Hindlimb muscle (tissue), 1 donor: Measurements from ENCODE around the gene CACNG6. TPM values are rescaled to one million over a fixed set of nuclear protein-coding genes. Genes with fewer than 3 reads are reported as not detected.
"Not testable (repeated sequence)": the region's sequence is repeated elsewhere in the genome, so short reads cannot be mapped to it uniquely, and the experiment has no call there.

ENCODE experiments used
- DNase-seq: peaks from one replicate; pipeline ENCODE4 v3.0.0-alpha.2; 2013
- polyA plus RNA-seq: library from polyadenylated mRNA; unstranded; fragments of 120-200 nt; gene quantifications from one replicate; pipeline ENCODE4 v1.2.1, GENCODE V29; 2013; ENCODE audit not compliant: insufficient read length

The CACNG6 gene
- polyA plus RNA-seq, 1 donor: 27.6 TPM

DNA sequence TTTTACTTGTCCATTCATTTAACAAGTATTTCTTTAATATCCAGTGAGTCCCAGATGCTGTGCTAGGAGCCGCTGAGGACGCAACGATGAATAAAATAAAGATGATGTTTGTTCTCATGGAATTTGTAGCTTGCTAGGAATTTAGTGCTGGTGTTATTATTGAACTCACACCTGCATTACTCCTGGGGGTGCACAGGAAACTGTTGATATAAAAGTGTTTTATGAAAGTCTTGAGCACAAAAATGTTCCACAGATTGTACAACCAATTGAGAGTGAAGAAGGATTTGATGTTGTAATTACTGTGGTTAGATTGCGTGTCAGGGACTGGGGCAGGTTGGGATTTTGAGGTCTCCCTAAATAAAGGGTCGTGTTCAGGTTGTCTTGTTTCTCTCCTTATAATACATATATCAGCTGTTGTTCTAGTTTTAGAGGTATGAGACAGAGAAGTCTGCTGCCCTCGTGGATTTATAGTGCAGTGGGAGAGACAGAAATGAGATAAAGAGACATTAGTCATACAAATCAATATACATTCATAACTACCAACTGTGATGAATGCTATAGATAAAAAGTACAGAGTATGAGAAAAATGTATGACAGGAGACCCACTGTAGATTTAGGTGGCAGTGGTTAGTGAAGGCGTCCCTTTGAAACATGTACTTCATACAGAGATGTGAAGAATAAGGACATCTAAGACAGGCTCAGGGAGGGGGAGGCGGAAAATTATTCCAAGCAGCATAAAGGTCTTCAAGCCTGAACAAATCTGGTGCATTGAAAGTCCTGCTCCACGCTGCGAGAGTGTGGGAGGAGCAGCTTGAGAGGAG is 11.3 kb downstream of the CACNG6 start:
- DNase-seq: no peak

DNA sequence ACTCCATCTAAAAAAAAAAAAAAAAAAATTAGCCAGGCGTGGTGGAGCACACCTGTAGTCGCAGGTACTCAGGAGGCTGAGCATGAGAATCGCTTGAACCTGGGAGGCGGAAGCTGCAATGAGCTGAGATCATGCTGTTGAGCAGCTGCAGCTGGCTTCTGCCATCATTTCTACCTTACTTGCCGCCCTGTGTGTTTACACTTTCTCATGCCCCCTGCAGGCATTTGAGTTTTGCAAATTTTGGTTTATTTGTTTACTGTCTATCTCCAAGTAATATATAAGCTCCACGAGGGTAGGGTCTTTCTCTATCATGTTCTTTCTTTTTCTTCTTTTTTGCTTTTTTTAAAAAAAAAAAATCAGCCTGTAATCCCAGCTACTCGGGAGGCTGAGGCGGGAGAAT is 18.0 kb downstream of the CACNG6 start:
- DNase-seq: no peak

DNA sequence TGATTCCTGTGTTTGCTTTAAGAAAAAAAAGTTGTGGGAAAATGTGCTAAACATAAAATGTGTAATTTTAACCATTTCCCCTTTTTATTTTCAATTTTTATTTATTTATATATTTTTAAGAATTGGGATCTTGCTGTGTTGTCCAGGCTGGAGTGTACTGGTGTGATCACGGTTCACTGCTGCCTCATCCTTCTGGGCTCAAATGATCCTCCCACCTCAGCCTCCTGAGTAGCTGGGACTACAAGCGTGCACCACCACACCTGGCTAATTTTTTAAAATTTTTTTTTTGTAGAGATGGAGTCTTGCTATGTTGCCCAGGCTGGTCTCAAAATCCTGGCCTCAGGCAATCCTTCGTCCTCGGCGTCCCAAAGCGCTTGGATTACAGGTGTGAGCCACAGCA is 19.0 kb downstream of the CACNG6 start:
- DNase-seq: no peak

- DNase-seq: no peak
Measured at GRCh38 chr19:54011507-54012211, 20.2 kb downstream of the CACNG6 start.

DNA sequence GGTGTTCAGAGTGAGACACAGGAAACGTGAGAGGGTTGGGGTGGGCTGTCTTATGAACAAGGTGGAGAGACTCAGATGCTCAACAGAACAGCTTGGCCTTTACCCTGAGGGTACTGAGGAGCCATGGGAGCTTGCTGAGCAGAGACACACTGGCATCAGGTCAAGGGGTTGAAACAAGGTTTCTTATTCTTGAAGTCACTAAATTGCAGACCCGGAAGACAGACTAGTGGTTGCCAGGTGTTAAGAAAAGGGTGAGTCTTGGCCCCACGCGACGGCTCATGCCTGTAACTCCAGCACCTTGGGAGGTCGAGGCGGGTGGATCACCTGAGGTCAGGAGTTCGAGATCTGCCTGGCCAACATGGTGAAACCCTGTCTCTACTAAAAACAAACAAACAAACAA is 22.4 kb downstream of the CACNG6 start:
- no peak for DNase-seq

DNA sequence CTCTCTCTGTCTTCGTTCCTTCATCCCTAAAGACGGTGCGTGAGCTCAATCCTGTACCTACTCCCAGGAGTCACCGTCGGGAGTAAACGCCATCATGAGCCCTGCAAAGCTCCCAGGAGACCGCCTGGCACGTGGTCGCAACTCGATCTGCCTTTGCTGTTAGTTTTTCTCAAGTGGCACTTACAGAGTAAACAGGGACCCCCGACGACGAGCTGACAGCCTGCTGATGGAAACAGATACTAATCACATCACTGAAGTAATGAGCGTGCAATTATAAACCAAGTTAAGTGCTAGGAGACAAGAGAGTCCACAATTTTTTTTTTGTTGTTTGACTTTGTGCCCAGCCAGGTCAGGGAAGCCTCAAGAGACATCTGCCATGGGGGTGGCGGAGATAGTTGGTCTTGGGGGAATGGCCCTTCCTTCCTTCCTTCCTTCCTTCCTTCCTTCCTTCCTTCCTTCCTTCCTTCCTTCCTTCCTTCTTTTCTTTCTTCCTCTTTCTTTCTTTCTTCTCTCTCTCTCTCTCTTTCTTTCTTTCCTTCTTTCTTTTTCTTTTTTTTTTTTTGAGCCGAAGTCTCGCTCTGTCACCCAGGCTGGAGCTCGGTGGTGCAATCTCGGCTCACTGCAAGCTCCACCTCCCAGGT is 23.6 kb downstream of the CACNG6 start:
- DNase-seq: no peak

- no peak for DNase-seq
Measured at GRCh38 chr19:54017261-54017660, 25.8 kb downstream of the CACNG6 start.

DNA sequence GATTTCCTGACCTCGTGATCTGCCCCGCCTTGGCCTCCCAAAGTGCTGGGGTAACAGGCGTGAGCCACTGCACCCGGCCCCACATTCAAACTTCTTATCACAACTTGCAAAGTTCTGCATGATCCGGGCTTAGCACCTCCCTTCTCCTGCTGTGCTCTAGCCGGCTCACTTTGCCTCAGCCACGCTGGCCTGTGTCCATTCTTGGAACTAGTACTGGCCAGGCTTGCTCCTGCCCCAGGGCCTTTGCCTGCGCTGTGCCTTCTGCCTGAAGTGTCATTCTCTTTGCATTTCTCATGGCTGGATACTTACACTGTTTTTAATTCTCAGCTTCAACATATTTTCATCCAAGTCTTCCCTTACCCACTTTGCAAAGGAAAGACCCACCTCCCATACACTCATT is 29.9 kb downstream of the CACNG6 start:
- DNase-seq: no peak

DNA sequence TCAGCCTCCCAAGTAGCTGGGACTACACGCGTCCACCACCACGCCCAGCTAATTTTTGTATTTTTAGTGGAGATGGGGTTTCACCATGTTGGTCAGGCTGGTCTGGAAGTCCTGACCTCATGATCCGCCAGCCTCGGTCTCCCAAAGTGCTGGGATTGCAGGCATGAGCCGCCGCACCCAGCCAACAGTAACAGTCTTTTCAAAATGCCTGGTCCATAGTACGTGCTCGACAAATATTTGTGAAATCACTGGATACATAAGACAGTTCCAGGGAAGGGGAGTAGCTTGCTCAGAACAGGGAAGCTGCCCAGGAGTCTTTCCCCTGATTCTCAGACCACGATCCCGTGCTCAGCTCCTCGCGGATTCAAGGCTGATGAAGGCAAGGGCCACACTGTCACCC is 30.5 kb downstream of the CACNG6 start:
- DNase-seq: no peak

DNA sequence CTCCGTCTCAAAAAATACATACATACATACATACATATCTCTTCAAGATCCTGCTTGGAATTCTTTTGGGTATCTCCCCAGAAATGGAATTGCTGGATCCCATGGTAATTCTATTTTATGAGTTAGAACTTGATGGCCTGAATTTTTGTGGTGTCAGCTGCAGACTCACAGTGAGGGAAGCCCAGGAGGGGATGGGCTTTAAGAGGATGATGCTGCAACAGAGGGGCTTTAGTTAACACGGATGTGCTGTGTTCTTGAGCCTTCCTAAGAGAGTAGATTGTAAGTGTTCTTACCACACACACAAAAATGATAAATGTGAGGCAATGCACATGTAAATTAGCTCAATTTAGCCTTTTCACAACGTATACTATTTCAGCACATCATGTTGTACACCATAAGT is 31.8 kb downstream of the CACNG6 start:
- DNase-seq: no peak

DNA sequence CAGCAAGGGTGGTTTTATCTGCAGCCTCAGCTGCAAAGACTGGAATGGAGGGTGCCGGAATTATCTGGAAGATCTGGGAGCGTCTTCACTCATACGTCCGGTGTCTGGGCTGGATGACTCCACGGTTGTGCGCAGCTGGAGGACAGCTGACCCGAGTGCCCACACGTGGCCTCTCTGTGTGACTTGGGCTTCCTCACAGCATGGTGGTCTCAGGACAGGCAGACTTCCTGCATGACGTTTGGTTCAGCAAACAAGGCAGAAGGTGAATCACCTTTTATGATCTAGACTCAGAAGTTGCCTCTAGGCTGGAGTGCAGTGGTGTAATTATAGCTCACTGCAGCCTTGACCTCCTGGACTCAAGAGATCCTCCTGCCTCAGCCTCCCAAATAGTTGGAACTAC is 33.2 kb downstream of the CACNG6 start:
- DNase-seq: no peak

DNA sequence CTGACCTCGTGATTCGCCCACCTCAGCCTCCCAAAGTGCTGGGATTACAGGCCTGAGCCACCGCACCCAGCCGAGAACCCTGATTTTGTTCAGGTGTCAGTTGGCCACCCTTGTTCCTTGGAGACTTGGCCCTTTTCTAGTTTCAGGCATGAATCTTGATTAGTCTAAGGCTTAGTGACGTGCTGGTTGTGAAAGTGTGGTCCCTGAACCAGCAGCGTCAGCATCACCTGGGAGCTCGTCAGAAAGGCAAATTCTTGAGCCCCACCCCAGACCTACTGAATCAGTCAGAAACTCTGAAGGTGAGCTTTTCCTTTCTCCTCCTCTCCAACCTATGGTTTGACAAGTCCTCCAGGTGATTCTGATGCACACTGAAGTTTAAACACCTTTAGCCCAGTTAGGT is 35.2 kb downstream of the CACNG6 start:
- DNase-seq: no peak

DNA sequence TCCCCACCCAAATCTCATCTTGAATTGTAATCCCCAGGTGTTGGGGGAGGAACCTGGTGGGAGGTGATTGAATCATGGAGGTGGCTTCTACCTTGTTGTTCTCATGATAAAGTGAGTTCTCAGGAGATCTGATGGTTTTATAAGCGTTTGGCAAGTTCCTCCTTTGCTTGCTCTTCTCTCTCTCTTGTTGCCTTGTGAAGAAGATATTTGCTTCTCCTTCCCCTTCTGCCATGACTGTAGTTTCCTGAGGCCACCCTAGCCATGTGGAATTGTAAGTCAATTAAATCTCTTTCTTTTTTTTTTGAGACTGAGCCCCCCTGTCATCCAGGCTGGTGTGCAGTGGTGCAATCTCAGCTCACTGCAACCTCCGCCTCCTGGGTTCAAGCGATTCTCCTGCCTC is 37.9 kb downstream of the CACNG6 start:
- no peak for DNase-seq

GRCh38 chr19:54029930-54030490 is 38.6 kb downstream of the CACNG6 start:
- DNase-seq: no peak

DNA sequence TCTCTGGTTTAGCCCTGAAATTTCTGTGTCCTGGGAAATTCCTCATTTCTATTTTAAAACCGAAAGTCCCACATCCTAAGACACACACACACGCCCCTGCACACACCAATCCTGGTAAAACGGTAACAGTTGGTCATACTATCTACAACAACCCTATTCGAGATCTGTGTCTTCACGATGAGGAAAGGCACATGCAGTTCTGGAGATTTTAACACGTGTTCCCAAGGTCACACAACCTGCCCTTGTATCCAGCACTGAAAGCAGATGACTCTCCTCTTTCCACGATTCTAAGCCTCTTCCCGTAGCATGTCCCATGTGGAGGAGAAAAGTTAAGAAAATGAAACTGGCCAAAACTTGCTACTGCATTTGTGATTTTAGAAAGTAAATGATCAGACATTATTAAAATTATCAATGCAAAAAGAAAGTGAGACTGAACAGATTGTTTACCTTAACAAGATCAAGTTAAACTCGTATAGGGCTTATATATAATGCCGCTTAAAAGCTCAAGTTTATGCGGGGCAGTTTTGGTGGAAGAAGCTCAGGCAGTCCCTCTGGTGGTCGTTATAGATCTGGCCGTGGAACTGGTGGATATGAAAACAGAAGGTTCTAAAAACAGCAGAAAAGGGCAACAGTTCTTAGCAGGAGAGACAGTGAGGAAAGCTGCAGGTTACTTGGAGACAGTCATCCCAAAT is 39.6 kb downstream of the CACNG6 start:
- no peak for DNase-seq

DNA sequence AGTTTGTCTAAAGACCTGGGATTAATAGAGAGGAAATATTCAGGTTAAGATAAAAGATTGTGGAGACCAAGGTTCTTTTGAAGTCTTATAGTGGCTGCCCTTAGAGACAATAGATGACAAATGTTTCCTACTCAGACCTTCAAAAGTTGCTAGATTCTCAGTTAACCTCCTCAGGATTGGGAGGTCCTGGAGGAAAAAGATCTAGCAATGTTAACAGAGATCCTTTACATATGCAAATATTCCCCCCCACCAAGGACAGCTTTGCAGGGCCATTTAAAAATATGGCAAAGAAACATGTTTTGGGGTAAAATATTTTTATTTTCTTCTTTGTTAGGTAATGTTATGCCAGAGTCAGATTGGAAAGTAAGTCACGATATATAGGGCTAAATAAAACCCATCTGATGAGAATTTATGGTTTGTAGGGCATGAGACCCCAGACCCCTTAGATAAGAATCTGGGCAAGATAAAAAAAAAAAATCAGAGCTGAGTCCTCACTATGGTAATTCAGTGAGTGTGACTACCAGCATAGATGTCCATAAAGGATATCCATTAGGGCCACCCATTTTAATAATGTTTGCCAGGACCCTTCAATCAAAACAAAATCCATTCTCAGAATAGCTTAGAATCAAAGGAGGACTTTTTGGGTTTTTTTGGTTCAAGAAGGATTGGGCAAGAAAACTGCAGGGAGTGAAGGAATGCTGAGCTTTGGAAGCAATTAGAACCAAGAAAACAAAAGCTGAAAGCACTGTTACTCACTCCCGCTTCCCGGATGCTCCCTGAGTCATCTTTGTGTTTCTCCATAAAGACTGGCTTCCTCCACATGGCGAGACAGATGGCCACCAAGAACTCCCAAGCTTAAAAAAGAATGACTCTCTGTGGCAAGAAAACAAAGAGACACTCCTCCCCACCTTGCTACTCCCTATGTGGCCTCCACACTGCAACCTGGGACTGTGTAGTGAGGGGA is 44.1 kb downstream of the CACNG6 start:
- no peak for DNase-seq

- not testable (repeated sequence) for DNase-seq
Measured at GRCh38 chr19:54036542-54036941, 45.1 kb downstream of the CACNG6 start.

- DNase-seq: no peak
Measured at GRCh38 chr19:54040003-54040402, 48.6 kb downstream of the CACNG6 start.

DNA sequence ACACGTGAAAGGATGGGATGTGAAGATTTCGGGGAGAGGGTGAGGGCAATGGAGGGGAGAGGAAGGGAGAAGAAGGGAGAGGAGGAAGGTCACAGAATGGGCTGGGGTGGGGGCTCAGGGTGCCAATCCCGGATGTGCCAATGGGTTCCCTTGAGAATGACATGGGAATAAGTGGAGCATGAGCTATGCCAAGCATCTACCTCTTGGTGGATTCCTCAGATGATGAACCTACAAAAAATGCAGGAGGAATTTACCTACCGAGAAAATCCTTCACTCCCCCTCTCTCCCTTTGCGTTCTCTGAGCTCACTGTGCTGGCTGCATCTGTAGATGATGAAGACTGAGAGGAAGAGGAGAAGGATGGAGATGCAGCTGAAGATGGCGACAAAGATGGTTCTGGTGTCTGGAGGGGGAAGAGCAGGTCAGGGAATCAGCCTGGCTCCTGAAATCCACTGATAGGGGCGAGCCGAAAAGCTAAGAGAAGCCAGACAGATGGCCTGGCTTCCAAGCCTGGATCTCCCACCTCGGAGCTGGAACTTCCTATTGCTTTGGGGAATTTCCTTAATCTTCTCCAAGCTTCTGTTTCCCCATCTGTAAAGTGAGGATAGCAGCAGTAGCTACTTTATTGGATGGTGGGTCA is 50.7 kb downstream of the CACNG6 start:
- DNase-seq: no peak

DNA sequence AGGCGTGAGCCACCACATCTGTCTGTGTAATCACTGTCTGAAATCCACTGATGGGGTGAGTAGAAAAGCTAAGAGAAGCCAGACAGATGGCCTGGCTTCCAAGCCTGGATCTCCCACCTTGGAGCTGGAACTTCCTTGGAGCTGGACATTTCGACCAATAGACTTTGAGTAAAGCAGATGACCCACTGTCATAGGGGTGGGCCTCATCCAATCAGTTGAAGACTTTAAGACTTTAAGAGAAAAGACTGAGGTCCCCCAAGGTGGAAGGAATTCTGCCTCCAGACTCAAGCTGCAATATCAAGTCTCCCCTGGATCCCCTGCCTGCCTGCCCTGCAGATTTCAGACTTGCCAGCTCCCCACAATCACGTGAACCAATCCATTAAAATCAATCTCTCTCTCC is 51.6 kb downstream of the CACNG6 start:
- DNase-seq: no peak

DNA sequence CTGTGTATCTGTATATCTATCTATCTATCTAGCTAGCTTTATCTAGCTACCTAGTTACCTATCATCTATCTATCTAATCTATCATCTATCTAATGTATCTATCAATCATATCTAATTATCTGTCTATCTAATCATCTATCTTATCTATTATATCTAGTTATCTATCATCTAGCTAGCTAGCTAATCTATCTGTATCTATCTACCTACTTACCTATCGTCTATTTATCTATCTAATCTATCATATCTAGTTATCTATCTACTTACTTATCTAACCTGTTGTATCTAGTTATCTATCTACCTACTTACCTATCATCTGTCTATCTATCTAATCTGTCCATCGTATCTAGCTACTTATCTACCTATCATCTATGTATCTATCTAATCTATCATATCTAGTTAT is 54.3 kb downstream of the CACNG6 start:
- no peak for DNase-seq
